GM06990 (cell line): ENCODE results near the gene PCBD1.
"Not testable (repeated sequence)": the region's sequence is repeated elsewhere in the genome, so short reads cannot be mapped to it uniquely, and the experiment has no call there.

Experiments used
- DNase-seq: peaks from one replicate; pipeline ENCODE4 v3.0.0-alpha.2; 2011; ENCODE audit not compliant: insufficient read length; ENCODE audit errors: extremely low read depth
- H3K27me3 ChIP-seq: replicated peaks from 2 replicates; pipeline ENCODE4 v1.6.0; 2011; ENCODE audit warnings: low read length; ENCODE audit not compliant: control insufficient read depth, insufficient read depth
- H3K36me3 ChIP-seq: 2 replicates; pipeline ENCODE4 v1.5.1; 2011; ENCODE audit warnings: low read length; ENCODE audit not compliant: control insufficient read depth, insufficient read depth
- H3K4me3 ChIP-seq: replicated peaks from 2 replicates; pipeline ENCODE4 v1.5.1; 2011; ENCODE audit warnings: low read depth, mild to moderate bottlenecking, control low read depth, low read length
- CTCF ChIP-seq: IDR thresholded peaks from 2 replicates; pipeline ENCODE4 v1.5.1; 2011; ENCODE audit warnings: low read length, control low read depth, mild to moderate bottlenecking, inconsistent platforms; ENCODE audit not compliant: insufficient read depth, poor library complexity, severe bottlenecking

PCBD1 gene

GRCh38 chr10:70863470-70864160 lies 24.8 kb downstream of the PCBD1 start:
- no peak overlapping the region for H3K4me3 ChIP-seq
- H3K36me3 ChIP-seq = no peaks in the 10 kb centered on the region; the same call in 1 of the 2 replicates
- TF ChIP-seq CTCF = no peak
- no peak for DNase-seq
- no peaks in the 10 kb centered on the region for H3K27me3 ChIP-seq

GRCh38 chr10:70861495-70862197 lies 26.7 kb downstream of the PCBD1 start:
- H3K36me3 ChIP-seq, H3K27me3 ChIP-seq, DNase-seq, H3K4me3 ChIP-seq: not testable (repeated sequence)

- Histone ChIP-seq H3K4me3 (no peak overlapping the region), H3K27me3 (no peaks in the 10 kb centered on the region), H3K36me3 (no peaks in the 10 kb centered on the region; the same call in none of the 2 replicates)
- no peak for TF ChIP-seq CTCF
- DNase-seq = no peak
Observed at GRCh38 chr10:70858759-70859158, 29.6 kb downstream of the PCBD1 start.

- no peak for TF ChIP-seq CTCF
- Histone ChIP-seq H3K36me3 (no peaks in the 10 kb centered on the region; the same call in none of the 2 replicates), H3K4me3 (no peak overlapping the region), H3K27me3 (no peaks in the 10 kb centered on the region)
- no peak for DNase-seq
Observed at GRCh38 chr10:70856454-70856853, 31.9 kb downstream of the PCBD1 start.

- TF ChIP-seq CTCF = no peak
- DNase-seq = no peak
- H3K36me3 ChIP-seq = no peaks in the 10 kb centered on the region; the same call in none of the 2 replicates
- no peak overlapping the region for H3K4me3 ChIP-seq
- H3K27me3 ChIP-seq = no peaks in the 10 kb centered on the region
Observed at GRCh38 chr10:70853457-70853856, 34.9 kb downstream of the PCBD1 start.

- TF ChIP-seq CTCF = no peak
- H3K27me3 ChIP-seq = no peaks in the 10 kb centered on the region
- no peak for DNase-seq
- no peak overlapping the region for H3K4me3 ChIP-seq
- no peaks in the 10 kb centered on the region; the same call in none of the 2 replicates for H3K36me3 ChIP-seq
Observed at GRCh38 chr10:70853038-70853437, 35.3 kb downstream of the PCBD1 start.
